ENCODE data around the gene IGSF9B.

Gene IGSF9B

DNA sequence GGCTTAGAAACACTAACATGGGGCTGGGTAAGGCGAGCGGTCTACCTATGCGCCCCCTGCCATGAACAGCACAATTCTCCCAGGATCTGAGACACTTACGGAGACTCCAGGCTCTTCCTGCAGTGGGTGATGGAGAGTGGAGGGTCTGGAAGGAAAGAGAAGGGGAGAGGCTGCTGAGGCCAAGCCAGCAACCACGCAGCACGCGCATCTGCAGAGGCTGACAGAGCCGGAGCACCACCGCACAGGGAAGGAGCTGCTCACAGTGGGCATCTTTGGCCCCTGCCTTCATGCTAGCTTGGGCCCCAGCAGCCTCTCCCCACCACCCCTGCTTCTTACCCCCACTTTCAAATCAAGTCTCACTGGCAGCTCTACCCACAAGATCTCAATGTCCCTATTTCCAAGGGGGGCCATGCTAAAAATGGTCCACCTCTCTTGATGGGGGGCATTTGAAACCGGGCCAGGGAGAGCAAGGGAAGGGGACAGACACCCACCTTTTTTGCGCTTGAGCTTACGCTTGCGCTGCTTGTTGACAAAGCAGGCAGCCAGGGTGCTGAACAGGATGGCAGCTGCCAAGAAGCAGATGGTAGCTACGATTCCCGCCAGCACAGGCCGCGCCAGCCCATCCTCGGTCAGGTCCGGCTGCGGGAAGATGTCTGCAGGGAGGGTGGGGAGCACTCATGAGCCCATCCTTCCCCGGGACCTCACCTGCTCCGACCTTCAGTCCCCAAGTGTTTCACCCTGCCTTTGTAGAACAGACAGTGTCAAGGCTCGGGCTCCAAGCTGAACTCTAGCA lies 34.5 kb downstream of the IGSF9B start:
- H3K36me3 ChIP-seq (ENCODE audit: insufficient read depth), result no peaks in the 10 kb centered on the region
- no peak overlapping the region for H3K4me2 ChIP-seq
- H4K20me1 ChIP-seq (ENCODE audit: insufficient read depth), result no peaks in the 10 kb centered on the region
- no peaks in the 10 kb centered on the region for H3K27me3 ChIP-seq (ENCODE audit: insufficient read depth, low read depth)
- no peak overlapping the region for H3K9ac ChIP-seq
- H3K4me3 ChIP-seq (IDR thresholded peaks at IDR 0.05; ENCODE audit: insufficient read depth, low read depth, low read length), result no peak overlapping the region
- no peaks in the 10 kb centered on the region for H3K4me1 ChIP-seq (ENCODE audit: low read depth, poor library complexity, severe bottlenecking)
- no peak overlapping the region for H2AFZ ChIP-seq (ENCODE audit: low read depth)
- H3K79me2 ChIP-seq (ENCODE audit: insufficient read depth, low read depth), result no peaks in the 10 kb centered on the region
- TF ChIP-seq, protein P1, sequence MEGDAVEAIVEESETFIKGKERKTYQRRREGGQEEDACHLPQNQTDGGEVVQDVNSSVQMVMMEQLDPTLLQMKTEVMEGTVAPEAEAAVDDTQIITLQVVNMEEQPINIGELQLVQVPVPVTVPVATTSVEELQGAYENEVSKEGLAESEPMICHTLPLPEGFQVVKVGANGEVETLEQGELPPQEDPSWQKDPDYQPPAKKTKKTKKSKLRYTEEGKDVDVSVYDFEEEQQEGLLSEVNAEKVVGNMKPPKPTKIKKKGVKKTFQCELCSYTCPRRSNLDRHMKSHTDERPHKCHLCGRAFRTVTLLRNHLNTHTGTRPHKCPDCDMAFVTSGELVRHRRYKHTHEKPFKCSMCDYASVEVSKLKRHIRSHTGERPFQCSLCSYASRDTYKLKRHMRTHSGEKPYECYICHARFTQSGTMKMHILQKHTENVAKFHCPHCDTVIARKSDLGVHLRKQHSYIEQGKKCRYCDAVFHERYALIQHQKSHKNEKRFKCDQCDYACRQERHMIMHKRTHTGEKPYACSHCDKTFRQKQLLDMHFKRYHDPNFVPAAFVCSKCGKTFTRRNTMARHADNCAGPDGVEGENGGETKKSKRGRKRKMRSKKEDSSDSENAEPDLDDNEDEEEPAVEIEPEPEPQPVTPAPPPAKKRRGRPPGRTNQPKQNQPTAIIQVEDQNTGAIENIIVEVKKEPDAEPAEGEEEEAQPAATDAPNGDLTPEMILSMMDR (conservative IDR thresholded peaks at IDR 0.05; ENCODE audit: low read depth, low read length), result no peak
- no peak overlapping the region for H3K27ac ChIP-seq

DNA sequence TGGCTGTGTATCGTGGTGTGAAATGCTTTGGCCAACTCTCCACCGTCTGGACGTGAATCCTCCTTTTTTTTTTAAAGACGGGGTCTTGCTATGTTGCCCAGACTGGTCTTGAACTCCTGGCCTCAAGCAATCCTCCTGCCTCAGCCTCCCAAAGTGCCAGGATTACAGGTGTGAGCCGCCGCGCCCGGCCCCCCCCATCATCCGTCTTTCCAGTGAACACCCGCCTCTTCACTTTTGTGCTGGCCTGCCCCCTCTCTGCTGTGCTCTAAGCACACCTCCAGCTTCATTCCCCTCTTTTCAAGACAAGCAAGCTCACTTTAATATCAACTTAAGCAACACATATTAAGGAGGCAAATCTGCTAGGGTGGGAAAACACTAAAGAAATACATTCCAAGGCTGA lies 35.3 kb downstream of the IGSF9B start:
- no peaks in the 10 kb centered on the region for H3K36me3 ChIP-seq (ENCODE audit: insufficient read depth)

DNA sequence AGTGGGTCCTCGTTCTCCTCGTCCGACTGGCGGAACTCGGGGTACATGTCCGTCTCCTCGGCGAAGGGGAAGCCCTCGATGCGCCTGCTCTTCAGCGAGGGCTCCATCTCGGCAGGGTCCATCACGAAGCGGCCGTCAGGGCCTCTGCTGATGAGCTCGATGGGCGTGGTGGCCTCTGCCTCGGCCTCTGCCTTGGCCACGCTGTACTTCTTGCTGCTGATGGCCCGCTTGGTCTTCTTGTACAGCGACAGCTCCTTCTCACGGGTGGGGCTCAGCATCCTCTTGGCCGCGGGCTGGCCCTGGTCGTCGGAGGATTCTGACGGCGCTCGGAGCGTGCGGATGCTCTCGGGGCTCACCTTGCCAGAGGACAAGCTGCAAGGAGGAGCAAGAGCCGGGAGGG lies 35.7 kb downstream of the IGSF9B start:
- no peaks in the 10 kb centered on the region for H4K20me1 ChIP-seq (ENCODE audit: insufficient read depth)
- no peaks in the 10 kb centered on the region for H3K36me3 ChIP-seq (ENCODE audit: insufficient read depth)
- no peak overlapping the region for H3K9ac ChIP-seq
- no peak overlapping the region for H3K4me2 ChIP-seq
- no peak overlapping the region for H2AFZ ChIP-seq (ENCODE audit: low read depth)
- no peak overlapping the region for H3K27ac ChIP-seq
- TF ChIP-seq, protein P1 (conservative IDR thresholded peaks at IDR 0.05; ENCODE audit: low read depth, low read length), result no peak
- no peaks in the 10 kb centered on the region for H3K27me3 ChIP-seq (ENCODE audit: insufficient read depth, low read depth)
- H3K79me2 ChIP-seq (ENCODE audit: insufficient read depth, low read depth), result no peaks in the 10 kb centered on the region
- no peak overlapping the region for H3K4me3 ChIP-seq (IDR thresholded peaks at IDR 0.05; ENCODE audit: insufficient read depth, low read depth, low read length)
- H3K4me1 ChIP-seq (ENCODE audit: low read depth, poor library complexity, severe bottlenecking), result no peaks in the 10 kb centered on the region

More for the DNA sequence above, 35.3 kb downstream of the IGSF9B start:
- no peak overlapping the region for H3K4me2 ChIP-seq
- TF ChIP-seq, protein P1 (conservative IDR thresholded peaks at IDR 0.05; ENCODE audit: low read depth, low read length), result no peak
- H3K4me1 ChIP-seq (ENCODE audit: low read depth, poor library complexity, severe bottlenecking), result no peaks in the 10 kb centered on the region
- no peaks in the 10 kb centered on the region for H4K20me1 ChIP-seq (ENCODE audit: insufficient read depth)
- no peaks in the 10 kb centered on the region for H3K79me2 ChIP-seq (ENCODE audit: insufficient read depth, low read depth)
- H3K9ac ChIP-seq, result no peak overlapping the region
- H3K27ac ChIP-seq, result no peak overlapping the region
- no peak overlapping the region for H3K4me3 ChIP-seq (IDR thresholded peaks at IDR 0.05; ENCODE audit: insufficient read depth, low read depth, low read length)
- H2AFZ ChIP-seq (ENCODE audit: low read depth), result no peak overlapping the region
- H3K27me3 ChIP-seq (ENCODE audit: insufficient read depth, low read depth), result no peaks in the 10 kb centered on the region

DNA sequence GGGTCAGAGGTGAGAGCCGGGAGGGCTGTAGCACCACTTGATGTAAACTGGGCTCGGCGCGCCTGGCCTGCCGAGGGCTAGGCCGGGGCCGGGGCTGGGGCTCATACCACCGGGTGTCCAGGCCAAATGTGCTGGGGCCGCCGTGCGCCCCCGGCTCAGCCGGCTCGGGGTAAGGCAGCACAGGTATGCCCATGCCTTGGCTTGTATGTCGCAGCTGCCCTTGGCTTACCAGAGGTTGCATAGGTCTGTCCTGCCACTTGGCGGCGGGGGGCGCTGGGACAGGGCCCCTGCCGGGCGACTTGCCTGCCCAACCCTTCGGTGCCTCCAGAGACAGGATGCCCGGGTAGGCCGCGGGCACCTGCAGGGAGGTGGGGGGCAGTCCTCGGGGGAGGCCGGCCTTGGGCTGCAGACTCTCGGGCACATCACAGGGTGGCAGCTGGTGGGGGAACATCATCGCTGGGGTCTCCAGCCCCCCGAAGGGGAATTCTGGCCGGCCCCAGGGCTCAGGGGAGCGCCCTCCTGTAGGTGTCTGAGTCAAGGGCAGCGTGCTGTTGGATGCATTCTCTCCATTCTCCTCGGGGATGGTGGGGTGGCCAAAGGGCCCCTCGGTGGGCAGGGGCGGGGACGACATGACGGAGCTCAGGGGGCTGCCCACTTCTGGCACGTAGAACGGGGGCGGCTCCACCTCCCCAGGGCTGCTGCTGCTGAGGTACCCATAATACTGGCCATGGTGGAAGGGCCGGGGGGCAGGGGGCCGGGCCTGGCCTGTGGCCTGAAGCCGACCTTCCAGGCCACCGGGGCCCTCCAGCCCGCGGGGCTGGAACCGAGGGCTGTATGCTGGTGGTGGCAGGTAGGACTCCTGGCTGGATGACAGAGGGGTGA lies 36.4 kb downstream of the IGSF9B start:
- Histone ChIP-seq H3K4me2 (no peak overlapping the region), H3K4me1 (ENCODE audit: low read depth, poor library complexity, severe bottlenecking) (no peaks in the 10 kb centered on the region), H3K79me2 (ENCODE audit: insufficient read depth, low read depth) (no peaks in the 10 kb centered on the region), H3K4me3 (IDR thresholded peaks at IDR 0.05; ENCODE audit: insufficient read depth, low read depth, low read length) (no peak overlapping the region), H2AFZ (ENCODE audit: low read depth) (no peak overlapping the region), H3K36me3 (ENCODE audit: insufficient read depth) (no peaks in the 10 kb centered on the region), H3K27ac (no peak overlapping the region), H3K27me3 (ENCODE audit: insufficient read depth, low read depth) (no peaks in the 10 kb centered on the region), H4K20me1 (ENCODE audit: insufficient read depth) (no peaks in the 10 kb centered on the region), H3K9ac (no peak overlapping the region)
- TF ChIP-seq, protein P1 (conservative IDR thresholded peaks at IDR 0.05; ENCODE audit: low read depth, low read length), result no peak
